ENCODE data around the gene F7. TPM values are rescaled to one million over a fixed set of nuclear protein-coding genes. Genes with fewer than 3 reads are reported as not detected.
"Not testable (repeated sequence)": the region's sequence is repeated elsewhere in the genome, so short reads cannot be mapped to it uniquely, and the experiment has no call there.

Gene F7
- total and polyA plus RNA-seq, 2 of the 4 experiments (the other 2 are of a cell fraction), result under 0.01 to 0.07 TPM

DNA sequence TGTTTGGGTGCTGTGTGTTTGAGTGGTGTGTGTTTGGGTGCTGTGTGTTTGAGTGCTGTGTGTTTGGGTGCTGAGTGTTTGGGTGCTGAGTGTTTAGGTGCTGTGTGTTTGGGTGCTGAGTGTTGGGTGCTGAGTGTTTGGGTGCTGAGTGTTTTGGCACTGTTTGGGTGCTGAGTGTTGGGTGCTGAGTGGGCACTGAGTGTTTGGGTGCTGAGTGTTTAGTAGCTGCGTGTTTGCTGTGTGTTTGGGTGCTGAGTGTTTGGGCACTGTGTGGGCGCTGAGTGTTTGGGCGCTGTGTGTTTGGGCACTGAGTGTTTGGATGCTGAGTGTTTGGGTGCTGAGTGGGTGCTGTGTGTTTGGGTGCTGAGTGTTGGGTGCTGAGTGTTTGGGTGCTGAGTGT, 48.0 kb upstream of the F7 start:
- H3K9ac ChIP-seq (ENCODE audit: low read depth, low read length); CTCF ChIA-PET; H3K79me1 ChIP-seq (ENCODE audit: low read depth in 1 of 2, low read length in 2 of 2); H3K4me2 ChIP-seq (ENCODE audit: low read depth, low read length); H2BK20ac ChIP-seq (ENCODE audit: low read depth, low read length); ATAC-seq (ENCODE audit: low read depth); intact Hi-C loops (cut with micrococcal nuclease); H4K91ac ChIP-seq (ENCODE audit: insufficient read depth, low read depth, low read length); POLR2A ChIA-PET (ENCODE audit: unreplicated experiment); BruUV-seq (replicated peaks); H3K18ac ChIP-seq (ENCODE audit: low read depth, low read length); H3K14ac ChIP-seq (replicated peaks; ENCODE audit: low read depth, low read length); H3K4me3 ChIP-seq (ENCODE audit: insufficient read depth, low read depth, low read length); H2AK5ac ChIP-seq (ENCODE audit: low read depth, low read length); H2AFZ ChIP-seq (replicated peaks; ENCODE audit: low read length, poor library complexity); in situ Hi-C loops (cut with MboI; ENCODE audit: low sequenced_read_pairs); H3K36me3 ChIP-seq (ENCODE audit: control insufficient read depth, insufficient read depth, low read length); H4K5ac ChIP-seq (ENCODE audit: low read depth, low read length); H2AK9ac ChIP-seq (replicated peaks; ENCODE audit: low read depth, low read length, poor library complexity); dilution Hi-C loops (cut with HindIII; ENCODE audit: low sequenced_read_pairs, unreplicated experiment); H3K4me1 ChIP-seq (ENCODE audit: control insufficient read depth, insufficient read depth, low read length); H2BK5ac ChIP-seq (ENCODE audit: low read depth, low read length, poor library complexity, severe bottlenecking); DNase-seq; H2BK120ac ChIP-seq (ENCODE audit: low read depth, low read length); H2BK15ac ChIP-seq (ENCODE audit: low read depth, low read length); H3K27ac ChIP-seq (ENCODE audit: insufficient read depth, low read length); H3K9me3 ChIP-seq (ENCODE audit: control insufficient read depth, insufficient read depth, low read length); H3K9me1 ChIP-seq (ENCODE audit: insufficient read depth, low read length); H3K4ac ChIP-seq (ENCODE audit: low read depth, low read length); H3K23ac ChIP-seq (ENCODE audit: low read depth, low read length); H4K8ac ChIP-seq (ENCODE audit: low read depth in 2 of 2, low read length in 2 of 2); H4K20me1 ChIP-seq (ENCODE audit: insufficient read depth, low read length); H3K56ac ChIP-seq (ENCODE audit: extremely low read depth, insufficient read depth, low read length): not testable (repeated sequence)
- WGBS, 2 experiments (ENCODE audit: extremely low coverage in 2 of 2, insufficient read length in 1 of 2), result 86% methylated on average over 2 of the region's 3 CpGs; no CpG with 5 or more reads in 1 of the 2 experiments
- peaks cover 23% of the 10 kb centered on the region for H3K27me3 ChIP-seq (ENCODE audit: control insufficient read depth, insufficient read depth, low read length)
